ENCODE data around the gene PARD3. TPM values are rescaled to one million over a fixed set of nuclear protein-coding genes. Genes with fewer than 3 reads are reported as not detected.

The PARD3 gene
- polyA plus RNA-seq, 2 of the 4 experiments (the other 2 are of a cell fraction): 110 to 200 TPM

DNA sequence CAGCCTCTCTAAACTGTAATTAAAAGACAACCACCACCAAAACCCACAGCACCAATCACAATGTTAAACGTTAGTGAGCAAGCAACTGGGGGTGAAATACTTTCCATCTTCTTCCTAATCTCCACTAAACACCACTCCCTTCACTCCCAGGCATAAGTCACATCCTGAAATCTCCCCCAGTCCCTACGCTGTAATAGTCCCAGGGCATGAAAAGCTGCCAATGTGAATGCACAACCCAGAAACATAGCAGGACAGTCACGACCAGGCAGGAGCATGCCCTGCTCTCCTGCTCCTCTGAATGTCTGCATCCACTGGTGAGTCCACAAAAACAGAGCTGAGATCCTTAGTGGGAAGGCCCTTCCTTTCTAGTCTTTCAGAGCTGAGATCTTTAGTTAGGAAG lies 288.9 kb downstream of the PARD3 start:
- ChIA-PET POLR2A (interaction anchor here (0.7 to 1.7 kb wide), 7 partner anchors 36 to 1253 kb away, joined by 3 to 9 read pairs (median 5); no protein-coding TSS in a partner anchor), CTCF (interaction anchor here (0.5 to 5.9 kb wide), 13 partner anchors 8 to 1333 kb away, joined by 3 to 84 read pairs (median 3); no protein-coding TSS in a partner anchor)
- peak overlapping the region; percentile 35 for H3K4me3 ChIP-seq
- FAIRE-seq (no peak), DNase-seq (ENCODE audit: low read depth in 1 of 2, low spot score in 1 of 2) (peak in 1 of 2 experiments; percentile 69), ATAC-seq (peak; percentile 42 to 62)
- peak overlapping the region; percentile 94 for H3K4me2 ChIP-seq
- H3K4me1 ChIP-seq: peaks cover 70% of the 10 kb centered on the region
- 3% methylated on average over 3 of the region's 3 CpGs for WGBS (ENCODE audit: missing lambda C conversion rate)
- peak overlapping the region; percentile 96 to 97 for H3K27ac ChIP-seq
- peaks cover 9% of the 10 kb centered on the region for H3K9me3 ChIP-seq
- TF ChIP-seq, protein P1, sequence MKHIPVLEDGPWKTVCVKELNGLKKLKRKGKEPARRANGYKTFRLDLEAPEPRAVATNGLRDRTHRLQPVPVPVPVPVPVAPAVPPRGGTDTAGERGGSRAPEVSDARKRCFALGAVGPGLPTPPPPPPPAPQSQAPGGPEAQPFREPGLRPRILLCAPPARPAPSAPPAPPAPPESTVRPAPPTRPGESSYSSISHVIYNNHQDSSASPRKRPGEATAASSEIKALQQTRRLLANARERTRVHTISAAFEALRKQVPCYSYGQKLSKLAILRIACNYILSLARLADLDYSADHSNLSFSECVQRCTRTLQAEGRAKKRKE (CRISPR knock-in tag; IDR thresholded peaks at IDR 0.05; ENCODE audit: low read depth): no peak
- TF ChIP-seq ESRRA (IDR thresholded peaks at IDR 0.05; ENCODE audit: borderline replicate concordance, low read length): no peak
- TF ChIP-seq, protein P2, sequence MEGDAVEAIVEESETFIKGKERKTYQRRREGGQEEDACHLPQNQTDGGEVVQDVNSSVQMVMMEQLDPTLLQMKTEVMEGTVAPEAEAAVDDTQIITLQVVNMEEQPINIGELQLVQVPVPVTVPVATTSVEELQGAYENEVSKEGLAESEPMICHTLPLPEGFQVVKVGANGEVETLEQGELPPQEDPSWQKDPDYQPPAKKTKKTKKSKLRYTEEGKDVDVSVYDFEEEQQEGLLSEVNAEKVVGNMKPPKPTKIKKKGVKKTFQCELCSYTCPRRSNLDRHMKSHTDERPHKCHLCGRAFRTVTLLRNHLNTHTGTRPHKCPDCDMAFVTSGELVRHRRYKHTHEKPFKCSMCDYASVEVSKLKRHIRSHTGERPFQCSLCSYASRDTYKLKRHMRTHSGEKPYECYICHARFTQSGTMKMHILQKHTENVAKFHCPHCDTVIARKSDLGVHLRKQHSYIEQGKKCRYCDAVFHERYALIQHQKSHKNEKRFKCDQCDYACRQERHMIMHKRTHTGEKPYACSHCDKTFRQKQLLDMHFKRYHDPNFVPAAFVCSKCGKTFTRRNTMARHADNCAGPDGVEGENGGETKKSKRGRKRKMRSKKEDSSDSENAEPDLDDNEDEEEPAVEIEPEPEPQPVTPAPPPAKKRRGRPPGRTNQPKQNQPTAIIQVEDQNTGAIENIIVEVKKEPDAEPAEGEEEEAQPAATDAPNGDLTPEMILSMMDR (IDR thresholded peaks at IDR 0.05): no peak
- 0 out of 2 replicates have a peak, but pooled peaks have one; percentile 33 for TF ChIP-seq TFCP2L1 (CRISPR knock-in tag; IDR thresholded peaks at IDR 0.05)
- no peak for TF ChIP-seq JUNB (IDR thresholded peaks at IDR 0.05)
- TF ChIP-seq EHMT2 (IDR thresholded peaks at IDR 0.05; ENCODE audit: low read depth): no peak
- peak; percentile 81; the same call in 1 of the 2 replicates for TF ChIP-seq HOXA7 (CRISPR knock-in tag; IDR thresholded peaks at IDR 0.05)
- TF ChIP-seq RNF2 (IDR thresholded peaks at IDR 0.05; ENCODE audit: borderline replicate concordance, low read depth): no peak
- no peak; the same call in 1 of the 2 replicates for TF ChIP-seq EHF (CRISPR knock-in tag; IDR thresholded peaks at IDR 0.05)
- no peak for TF ChIP-seq NR3C1 (IDR thresholded peaks at IDR 0.05)
- no peak for TF ChIP-seq JUN (IDR thresholded peaks at IDR 0.05)
- no peak for TF ChIP-seq ZC3H11A (IDR thresholded peaks at IDR 0.05)
- TF ChIP-seq KDM1A (IDR thresholded peaks at IDR 0.05; ENCODE audit: low read depth): no peak
- 0 out of 5 replicates have a peak, but pooled peaks of 1 of the 2 experiments have one; percentile 1 for TF ChIP-seq RAD21 (conservative IDR thresholded peaks at IDR 0.05 in 1 of 2, IDR thresholded peaks at IDR 0.05 in 1 of 2)
- no peak for TF ChIP-seq FOSB (CRISPR knock-in tag; IDR thresholded peaks at IDR 0.05)
- no peak for TF ChIP-seq MAFK (IDR thresholded peaks at IDR 0.05; ENCODE audit: partially characterized antibody)
- no peak; the same call in 1 of the 2 replicates for TF ChIP-seq HOXB5 (CRISPR knock-in tag; IDR thresholded peaks at IDR 0.05)
- TF ChIP-seq, protein P3, sequence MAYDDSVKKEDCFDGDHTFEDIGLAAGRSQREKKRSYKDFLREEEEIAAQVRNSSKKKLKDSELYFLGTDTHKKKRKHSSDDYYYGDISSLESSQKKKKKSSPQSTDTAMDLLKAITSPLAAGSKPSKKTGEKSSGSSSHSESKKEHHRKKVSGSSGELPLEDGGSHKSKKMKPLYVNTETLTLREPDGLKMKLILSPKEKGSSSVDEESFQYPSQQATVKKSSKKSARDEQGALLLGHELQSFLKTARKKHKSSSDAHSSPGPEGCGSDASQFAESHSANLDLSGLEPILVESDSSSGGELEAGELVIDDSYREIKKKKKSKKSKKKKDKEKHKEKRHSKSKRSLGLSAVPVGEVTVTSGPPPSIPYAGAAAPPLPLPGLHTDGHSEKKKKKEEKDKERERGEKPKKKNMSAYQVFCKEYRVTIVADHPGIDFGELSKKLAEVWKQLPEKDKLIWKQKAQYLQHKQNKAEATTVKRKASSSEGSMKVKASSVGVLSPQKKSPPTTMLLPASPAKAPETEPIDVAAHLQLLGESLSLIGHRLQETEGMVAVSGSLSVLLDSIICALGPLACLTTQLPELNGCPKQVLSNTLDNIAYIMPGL (CRISPR knock-in tag; IDR thresholded peaks at IDR 0.05; ENCODE audit: borderline replicate concordance): no peak
- TF ChIP-seq, protein P4, sequence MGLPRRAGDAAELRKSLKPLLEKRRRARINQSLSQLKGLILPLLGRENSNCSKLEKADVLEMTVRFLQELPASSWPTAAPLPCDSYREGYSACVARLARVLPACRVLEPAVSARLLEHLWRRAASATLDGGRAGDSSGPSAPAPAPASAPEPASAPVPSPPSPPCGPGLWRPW (IDR thresholded peaks at IDR 0.05): no peak
- no peak for TF ChIP-seq POLR2AphosphoS2 (conservative IDR thresholded peaks at IDR 0.05; ENCODE audit: low read length)
- peak; percentile 28; the same call in 1 of the 2 replicates for TF ChIP-seq HOXB13 (CRISPR knock-in tag; IDR thresholded peaks at IDR 0.05; ENCODE audit: low read depth)
- no peak for TF ChIP-seq CHD4 (IDR thresholded peaks at IDR 0.05; ENCODE audit: borderline replicate concordance)
- no peak for TF ChIP-seq KDM5A (IDR thresholded peaks at IDR 0.05)
- TF ChIP-seq FOSL2 (IDR thresholded peaks at IDR 0.05): no peak
- TF ChIP-seq FOSL2 (CRISPR knock-in tag; IDR thresholded peaks at IDR 0.05): no peak
- no peak for TF ChIP-seq CBX2 (IDR thresholded peaks at IDR 0.05; ENCODE audit: borderline replicate concordance, low read depth)
- TF ChIP-seq GATA3 (IDR thresholded peaks at IDR 0.05; ENCODE audit: borderline replicate concordance): no peak
- TF ChIP-seq, protein P5, sequence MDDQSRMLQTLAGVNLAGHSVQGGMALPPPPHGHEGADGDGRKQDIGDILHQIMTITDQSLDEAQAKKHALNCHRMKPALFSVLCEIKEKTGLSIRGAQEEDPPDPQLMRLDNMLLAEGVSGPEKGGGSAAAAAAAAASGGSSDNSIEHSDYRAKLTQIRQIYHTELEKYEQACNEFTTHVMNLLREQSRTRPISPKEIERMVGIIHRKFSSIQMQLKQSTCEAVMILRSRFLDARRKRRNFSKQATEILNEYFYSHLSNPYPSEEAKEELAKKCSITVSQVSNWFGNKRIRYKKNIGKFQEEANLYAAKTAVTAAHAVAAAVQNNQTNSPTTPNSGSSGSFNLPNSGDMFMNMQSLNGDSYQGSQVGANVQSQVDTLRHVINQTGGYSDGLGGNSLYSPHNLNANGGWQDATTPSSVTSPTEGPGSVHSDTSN (IDR thresholded peaks at IDR 0.05): no peak
- no peak for TF ChIP-seq CBX8 (IDR thresholded peaks at IDR 0.05)
- TF ChIP-seq ZFP36 (IDR thresholded peaks at IDR 0.05; ENCODE audit: borderline replicate concordance, partially characterized antibody): no peak
- TF ChIP-seq, protein P6, sequence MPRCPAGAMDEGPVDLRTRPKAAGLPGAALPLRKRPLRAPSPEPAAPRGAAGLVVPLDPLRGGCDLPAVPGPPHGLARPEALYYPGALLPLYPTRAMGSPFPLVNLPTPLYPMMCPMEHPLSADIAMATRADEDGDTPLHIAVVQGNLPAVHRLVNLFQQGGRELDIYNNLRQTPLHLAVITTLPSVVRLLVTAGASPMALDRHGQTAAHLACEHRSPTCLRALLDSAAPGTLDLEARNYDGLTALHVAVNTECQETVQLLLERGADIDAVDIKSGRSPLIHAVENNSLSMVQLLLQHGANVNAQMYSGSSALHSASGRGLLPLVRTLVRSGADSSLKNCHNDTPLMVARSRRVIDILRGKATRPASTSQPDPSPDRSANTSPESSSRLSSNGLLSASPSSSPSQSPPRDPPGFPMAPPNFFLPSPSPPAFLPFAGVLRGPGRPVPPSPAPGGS (IDR thresholded peaks at IDR 0.05): no peak
- no peak for TF ChIP-seq TP53 (CRISPR knock-in tag; IDR thresholded peaks at IDR 0.05)
- TF ChIP-seq, protein P7, sequence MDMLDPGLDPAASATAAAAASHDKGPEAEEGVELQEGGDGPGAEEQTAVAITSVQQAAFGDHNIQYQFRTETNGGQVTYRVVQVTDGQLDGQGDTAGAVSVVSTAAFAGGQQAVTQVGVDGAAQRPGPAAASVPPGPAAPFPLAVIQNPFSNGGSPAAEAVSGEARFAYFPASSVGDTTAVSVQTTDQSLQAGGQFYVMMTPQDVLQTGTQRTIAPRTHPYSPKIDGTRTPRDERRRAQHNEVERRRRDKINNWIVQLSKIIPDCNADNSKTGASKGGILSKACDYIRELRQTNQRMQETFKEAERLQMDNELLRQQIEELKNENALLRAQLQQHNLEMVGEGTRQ (IDR thresholded peaks at IDR 0.05): no peak
- TF ChIP-seq SMC3 (IDR thresholded peaks at IDR 0.05): no peak
- TF ChIP-seq BHLHE40 (IDR thresholded peaks at IDR 0.05; ENCODE audit: low read depth, low read length): no peak
- no peak for TF ChIP-seq RCOR1 (IDR thresholded peaks at IDR 0.05; ENCODE audit: low read depth, low read length)

Measured in A549 (cell line).